GM19397 (cell line): ENCODE results near the gene LRMDA.

Experiments
- ATAC-seq: cut with Tn5 transposase; IDR thresholded peaks from one replicate; pipeline ENCODE4 v1.9.1; 2021; ENCODE audit warnings: mild to moderate bottlenecking, moderate library complexity; ENCODE audit not compliant: unreplicated experiment

Gene LRMDA

DNA sequence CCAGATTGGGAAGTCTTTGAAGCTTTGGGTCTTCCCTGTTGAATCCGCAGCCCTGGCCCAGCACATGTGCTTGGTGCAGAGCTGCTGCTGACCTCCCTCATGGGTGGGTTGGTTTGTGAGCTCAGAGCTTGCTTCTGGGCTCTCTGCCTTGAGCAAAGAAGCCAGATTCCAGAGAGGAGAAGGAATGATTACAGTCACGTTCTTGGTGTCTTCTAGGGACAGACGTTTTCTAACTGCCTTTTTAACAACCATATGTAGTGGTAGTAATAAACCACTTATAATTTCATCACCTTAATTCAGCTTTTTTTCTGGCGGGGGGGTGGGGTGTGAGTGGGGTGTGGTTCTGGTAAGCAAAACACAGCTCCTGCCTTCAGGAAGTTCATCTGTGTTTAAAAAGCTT lies 39.5 kb downstream of the LRMDA start:
- ATAC-seq: no peak

- ATAC-seq: no peak
Observed at GRCh38 chr10:75472685-75473084, 41.3 kb downstream of the LRMDA start.

DNA sequence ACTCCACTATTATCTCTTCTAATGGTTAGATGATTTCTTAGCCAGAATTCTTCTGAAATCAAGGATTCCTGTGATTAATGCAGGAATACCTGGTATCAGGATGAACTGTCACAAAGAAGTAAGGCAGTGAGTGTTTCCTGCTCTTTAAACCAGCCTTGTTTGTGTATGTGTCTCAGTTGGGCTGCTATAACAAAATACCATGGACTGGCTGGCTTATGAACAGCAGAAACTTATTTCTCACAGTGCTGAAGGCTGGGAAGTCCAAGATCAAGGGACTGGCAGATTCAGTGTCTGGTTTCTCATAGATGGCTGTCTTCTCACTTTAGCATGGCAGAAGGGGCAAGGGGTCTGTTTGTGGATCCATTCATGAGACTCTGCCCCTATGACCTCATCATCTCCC lies 42.7 kb downstream of the LRMDA start:
- ATAC-seq: no peak

DNA sequence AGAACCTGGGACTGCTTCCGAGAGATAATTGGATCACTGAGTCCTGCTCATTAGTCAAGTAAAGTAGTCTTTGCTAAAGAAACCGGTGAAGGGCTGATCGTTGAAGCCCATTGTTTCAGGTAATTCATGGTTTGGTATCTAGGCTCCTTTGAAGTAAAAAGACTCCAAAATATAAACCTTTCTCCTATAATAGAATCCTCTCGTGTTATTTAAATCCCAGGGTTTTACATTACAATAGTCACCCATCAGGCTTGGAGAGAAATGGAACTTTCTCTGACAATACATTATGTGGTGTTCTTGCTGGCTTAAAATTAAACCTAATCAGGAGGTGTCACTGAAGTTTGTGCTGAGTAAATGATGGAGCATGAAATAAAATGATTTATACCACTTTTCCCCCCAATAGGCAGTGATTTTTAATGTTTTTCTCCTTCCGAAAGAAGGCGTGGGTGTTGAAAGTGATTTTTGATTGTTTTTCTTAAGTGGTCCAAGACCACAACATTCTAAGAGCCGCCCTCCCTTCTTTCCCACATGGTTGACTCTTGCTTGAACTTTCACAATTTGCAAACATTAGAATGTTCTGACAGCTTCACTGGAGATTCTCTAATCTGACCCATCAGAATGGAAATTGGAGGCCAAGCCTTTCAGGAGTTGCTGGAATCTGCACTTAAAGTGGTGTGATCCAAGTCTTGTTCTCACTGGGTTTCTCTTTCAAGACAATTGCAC lies 44.2 kb downstream of the LRMDA start:
- no peak for ATAC-seq

DNA sequence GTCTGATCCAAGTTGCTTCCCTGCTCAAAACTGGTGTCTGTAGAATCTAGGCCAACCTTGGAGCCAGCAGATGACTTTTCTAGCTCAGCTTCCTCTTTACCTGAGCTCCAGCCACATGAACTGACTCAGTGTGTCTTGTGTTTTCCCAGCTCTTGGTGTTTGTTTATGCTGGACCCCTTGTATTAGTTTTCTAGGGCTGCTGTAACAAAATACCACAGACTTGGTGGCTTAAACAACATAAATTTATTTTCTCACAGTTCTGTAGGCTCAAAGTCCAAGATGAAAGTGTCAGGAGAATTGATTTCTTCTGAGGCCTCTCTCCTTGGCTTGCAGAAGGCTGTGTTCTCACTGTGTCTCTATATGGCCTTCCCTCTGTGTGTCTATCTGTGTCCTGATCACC lies 45.1 kb downstream of the LRMDA start:
- no peak for ATAC-seq

GRCh38 chr10:75476985-75477384 lies 45.6 kb downstream of the LRMDA start:
- ATAC-seq: no peak

- ATAC-seq: no peak
Observed at GRCh38 chr10:75477680-75478079, 46.3 kb downstream of the LRMDA start.

DNA sequence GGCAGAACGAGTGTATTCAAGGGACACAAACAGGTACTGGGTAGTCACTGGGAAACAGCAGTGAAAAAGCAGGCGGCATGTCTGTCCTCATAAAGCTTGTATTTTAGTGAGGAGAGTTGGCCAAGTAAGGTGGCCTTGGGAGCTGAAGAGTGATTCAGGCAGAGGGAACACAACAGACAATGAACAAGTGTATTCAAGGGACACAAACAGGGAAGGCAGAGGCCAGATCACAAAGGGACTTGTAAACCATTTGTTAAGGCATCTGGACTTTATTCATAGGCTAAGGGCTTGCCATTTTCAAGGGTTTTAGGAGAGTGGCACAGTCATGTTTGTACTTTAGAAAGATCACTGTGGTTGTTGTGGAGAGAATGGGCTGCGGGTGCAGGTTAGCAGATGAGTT lies 49.0 kb downstream of the LRMDA start:
- no peak for ATAC-seq

GRCh38 chr10:75483188-75483587 lies 51.8 kb downstream of the LRMDA start:
- no peak for ATAC-seq

DNA sequence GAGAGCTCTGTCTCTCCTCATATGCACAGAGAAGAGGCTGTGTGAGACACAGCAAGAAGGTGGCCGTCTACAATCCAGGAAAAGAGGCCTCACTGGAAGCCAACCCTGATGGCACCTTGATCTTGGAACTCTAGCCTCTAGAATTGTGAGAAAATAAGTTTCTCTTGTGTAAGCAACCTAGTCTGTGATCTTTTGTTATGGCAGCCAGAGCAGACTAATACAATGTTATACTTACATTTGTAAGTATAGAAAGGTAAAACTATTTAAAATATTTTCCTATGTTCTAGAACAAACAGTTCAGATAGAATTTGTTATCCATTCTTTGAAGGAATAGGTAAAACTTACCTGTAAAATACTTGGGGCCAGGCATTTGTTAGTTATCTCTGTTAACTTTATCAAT lies 53.3 kb downstream of the LRMDA start:
- ATAC-seq: no peak

GRCh38 chr10:75486591-75486990 lies 55.2 kb downstream of the LRMDA start:
- no peak for ATAC-seq

DNA sequence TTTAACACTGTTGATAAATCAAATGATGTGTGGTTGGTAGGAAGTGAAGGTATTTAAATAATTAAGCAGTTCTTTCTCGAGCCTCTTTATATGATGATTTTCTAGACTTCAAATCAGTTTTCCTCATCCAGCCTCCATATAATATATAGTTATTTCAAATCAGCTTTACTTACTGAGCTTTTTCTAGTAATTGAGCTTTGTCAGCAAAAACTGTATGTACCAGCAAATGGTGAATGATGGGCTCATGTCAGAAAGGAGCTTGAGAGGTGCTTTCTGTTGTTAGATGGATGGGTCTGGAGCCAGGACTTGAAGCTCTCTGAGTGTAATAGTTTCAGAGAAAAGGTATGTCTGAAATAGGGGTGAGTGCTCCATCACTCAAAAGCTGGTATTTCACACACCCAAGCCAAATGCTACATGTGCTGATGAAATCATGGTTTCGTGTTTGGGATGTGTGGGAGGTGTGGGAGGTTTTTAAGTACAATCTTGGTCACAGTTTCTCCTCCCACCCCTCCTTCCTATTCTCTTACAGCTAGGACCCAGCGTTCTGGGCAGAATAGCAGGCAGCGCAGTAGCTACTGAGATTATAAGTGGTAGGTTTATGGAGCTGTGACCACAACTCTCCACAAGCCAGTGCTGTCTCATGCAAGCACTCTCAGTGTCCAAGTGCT lies 55.8 kb downstream of the LRMDA start:
- ATAC-seq: no peak

DNA sequence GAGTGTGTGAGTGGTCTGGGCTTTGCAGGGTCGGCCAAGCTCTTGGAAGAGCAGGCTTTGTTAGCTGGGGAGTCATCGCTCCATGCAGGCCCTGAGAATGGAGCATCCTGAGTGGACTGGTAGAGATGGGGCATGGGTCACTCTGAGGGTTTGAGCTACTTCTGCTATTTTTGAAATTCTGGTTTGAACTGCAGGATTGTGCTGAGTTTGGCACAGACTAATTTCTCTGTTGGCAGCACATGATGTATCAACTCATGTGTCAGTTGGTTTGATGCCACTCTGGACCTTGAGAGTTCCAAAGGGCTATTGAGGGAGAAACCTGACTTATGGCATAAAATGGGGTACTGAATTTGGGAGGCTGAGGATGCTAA lies 56.3 kb downstream of the LRMDA start:
- ATAC-seq: no peak

- ATAC-seq: no peak
Observed at GRCh38 chr10:75492173-75492925, 60.9 kb downstream of the LRMDA start.

DNA sequence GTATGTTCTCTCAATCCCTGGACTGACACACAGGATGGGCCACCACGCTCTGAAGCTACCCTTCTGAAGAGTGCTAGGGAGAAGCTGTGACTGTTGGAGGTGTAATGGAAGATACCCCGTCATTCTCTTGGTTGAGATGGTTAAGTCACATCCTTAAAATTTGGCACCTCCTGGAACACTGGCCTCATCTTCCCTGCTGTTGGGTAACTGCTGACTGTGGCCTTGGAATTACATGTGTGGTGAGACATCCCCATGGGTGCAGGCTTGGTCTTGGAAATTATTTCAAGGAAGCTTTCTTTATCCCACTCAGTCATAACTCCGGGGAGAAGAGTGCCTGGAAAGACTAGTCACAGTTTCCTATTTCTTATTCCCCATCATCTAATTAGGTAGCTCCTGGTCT lies 62.0 kb downstream of the LRMDA start:
- ATAC-seq: no peak

- ATAC-seq: no peak
Observed at GRCh38 chr10:75495434-75496190, 64.2 kb downstream of the LRMDA start.

- ATAC-seq: no peak
Observed at GRCh38 chr10:75496191-75496567, 64.8 kb downstream of the LRMDA start.

DNA sequence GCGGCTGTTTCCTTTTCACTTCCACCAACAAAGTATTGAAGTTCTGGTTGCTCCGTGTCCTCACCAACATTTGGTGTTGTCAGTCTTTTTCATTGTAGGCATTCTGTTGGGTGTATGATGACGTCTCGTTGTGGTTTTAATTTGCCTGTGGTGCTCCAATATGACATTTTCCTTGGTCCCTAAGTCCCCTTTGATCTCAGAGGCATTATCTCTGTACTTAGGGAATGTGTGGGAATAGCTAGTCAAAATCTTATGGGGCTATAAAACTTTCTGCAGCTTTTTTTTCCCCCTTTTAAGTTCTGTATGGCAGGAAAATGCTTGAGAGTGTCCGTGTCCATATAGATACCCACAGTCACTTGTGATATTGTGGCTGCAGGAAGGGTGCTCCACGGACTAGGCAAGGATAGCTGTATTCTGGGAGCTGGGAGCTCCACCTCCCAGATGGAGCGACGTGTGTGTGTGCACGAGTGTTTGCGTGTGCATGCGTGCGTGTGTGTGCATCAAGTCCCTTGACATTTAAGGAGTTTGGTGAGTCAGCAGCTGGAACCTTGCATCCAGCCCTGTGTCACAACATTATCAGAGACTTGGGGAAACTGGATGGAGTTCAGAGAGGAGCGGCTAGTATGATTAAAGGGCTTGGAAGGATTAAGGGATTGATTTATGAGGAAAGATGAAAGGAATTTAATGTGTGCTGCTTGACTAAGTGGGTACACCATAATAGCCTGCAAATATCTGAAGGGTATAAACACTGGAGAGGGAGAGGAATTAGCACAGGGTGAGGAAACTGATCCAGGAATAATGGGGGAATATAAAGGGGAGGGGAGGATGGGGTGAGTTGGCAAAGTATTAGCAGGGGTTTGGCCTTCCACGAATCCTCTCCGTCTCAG lies 66.8 kb downstream of the LRMDA start:
- ATAC-seq: no peak

GRCh38 chr10:75498884-75499350 lies 67.5 kb downstream of the LRMDA start:
- ATAC-seq: no peak

DNA sequence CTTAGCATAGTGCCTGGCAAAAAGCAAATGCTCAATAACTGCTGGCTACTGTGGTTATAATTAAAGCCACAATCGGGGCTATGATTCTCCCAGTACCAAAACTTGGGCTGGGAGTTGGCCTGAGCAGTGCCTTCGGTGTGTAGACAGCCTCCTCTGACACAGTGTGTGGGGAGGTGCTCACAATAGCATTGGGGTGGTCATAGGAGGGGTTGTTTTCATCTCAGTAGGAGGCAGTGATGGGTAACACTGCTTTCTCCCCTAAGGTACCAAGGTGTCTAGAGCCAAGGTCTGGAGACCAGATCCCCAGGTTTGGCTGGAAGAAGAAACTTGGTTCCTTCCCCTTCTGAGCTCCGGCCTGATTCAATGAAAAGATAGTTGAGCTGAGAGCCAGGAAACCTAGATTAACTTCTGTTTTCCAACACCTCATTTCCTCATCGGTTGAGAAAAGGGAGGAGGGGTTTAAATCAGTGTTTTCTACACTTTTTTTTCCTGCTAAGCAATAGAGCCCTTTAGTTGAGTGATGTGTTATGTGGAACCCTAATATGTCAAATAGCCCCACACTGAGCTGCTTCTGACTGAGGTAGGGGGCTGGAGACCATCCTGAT lies 68.2 kb downstream of the LRMDA start:
- no peak for ATAC-seq
